CD14-positive monocyte (primary cell): Measurements from ENCODE around the gene CCNK. TPM values are rescaled to one million over a fixed set of nuclear protein-coding genes. Genes with fewer than 3 reads are reported as not detected.
A peak's percentile ranks its signal among the peaks of the same experiment; 100 is the strongest.

Experiments used
- DNase-seq, 3 donors: peaks; one replicate each; pipeline ENCODE4 v3.0.0-alpha.2; 2011 to 2022
- H2AFZ ChIP-seq: 2 replicates; pipeline ENCODE4 v1.6.0; 2012; ENCODE audit warnings: mild to moderate bottlenecking, low read depth, low read length, inconsistent platforms; ENCODE audit not compliant: insufficient read depth, poor library complexity, severe bottlenecking
- H3K27ac ChIP-seq, 2 donors: 1 replicate in 1 of 2; 2 replicates in 1 of 2; pipeline ENCODE4 v1.5.1; 2012 to 2013; ENCODE audit warnings: low read length in 2 of 2, control low read depth in 1 of 2, inconsistent platforms in 1 of 2, low read depth in 1 of 2, mild to moderate bottlenecking in 1 of 2
- H3K27me3 ChIP-seq, 2 donors: one replicate each; pipeline versions ENCODE4 v1.6.0 to v1.6.1; 2011 to 2013; ENCODE audit warnings: low read length in 2 of 2; ENCODE audit not compliant: control insufficient read depth in 2 of 2, insufficient read depth in 2 of 2
- H3K36me3 ChIP-seq, 2 donors: replicated peaks in 1 of 2; 1 replicate in 1 of 2; 2 replicates in 1 of 2; pipeline versions ENCODE4 v1.5.1 to v1.6.1; 2012 to 2013; ENCODE audit warnings: low read length in 2 of 2, control low read depth in 1 of 2, inconsistent platforms in 1 of 2, mild to moderate bottlenecking in 1 of 2; ENCODE audit not compliant: insufficient read depth in 2 of 2, control insufficient read depth in 1 of 2
- H3K4me1 ChIP-seq, 2 donors: 1 replicate in 1 of 2; 2 replicates in 1 of 2; pipeline versions ENCODE4 v1.5.1 to v1.6.1; 2012 to 2013; ENCODE audit warnings: low read length in 2 of 2, control low read depth in 1 of 2, inconsistent platforms in 1 of 2, mild to moderate bottlenecking in 1 of 2, moderate library complexity in 1 of 2; ENCODE audit not compliant: insufficient read depth in 2 of 2, control insufficient read depth in 1 of 2
- H3K4me2 ChIP-seq: replicated peaks from 2 replicates; pipeline ENCODE3; 2012; ENCODE audit warnings: low read length, moderate library complexity, mild to moderate bottlenecking; ENCODE audit not compliant: poor library complexity, severe bottlenecking; ENCODE audit errors: extremely low read depth
- H3K4me3 ChIP-seq, 3 experiments: fragments of 200-600 bp in 1 of 3; sonication (generic) in 1 of 3; replicated peaks in 1 of 3; 1 replicate in 2 of 3; 2 replicates in 1 of 3; pipeline ENCODE4 v1.5.1; 2011 to 2013; ENCODE audit warnings: low read length in 3 of 3, mild to moderate bottlenecking in 3 of 3, control low read depth in 2 of 3, low read depth in 2 of 3, inconsistent platforms in 1 of 3, moderate library complexity in 1 of 3
- H3K79me2 ChIP-seq: 2 replicates; pipeline ENCODE4 v1.6.0; 2012; ENCODE audit warnings: mild to moderate bottlenecking, control low read depth, inconsistent platforms, low read length, moderate library complexity; ENCODE audit not compliant: insufficient read depth
- H3K9ac ChIP-seq: 2 replicates; pipeline ENCODE4 v1.6.0; 2017; ENCODE audit warnings: low read length, mild to moderate bottlenecking; ENCODE audit not compliant: insufficient read depth, poor library complexity, severe bottlenecking
- H3K9me3 ChIP-seq, 2 donors: replicated peaks in 1 of 2; 1 replicate in 1 of 2; 2 replicates in 1 of 2; pipeline versions ENCODE4 v1.5.1 to v1.6.1; 2012 to 2013; ENCODE audit warnings: low read length in 2 of 2, control low read depth in 1 of 2; ENCODE audit not compliant: control insufficient read depth in 1 of 2, insufficient read depth in 1 of 2
- H4K20me1 ChIP-seq: 2 replicates; pipeline ENCODE4 v1.6.0; 2012; ENCODE audit warnings: mild to moderate bottlenecking, low read length, control low read depth, moderate library complexity; ENCODE audit not compliant: insufficient read depth
- H3K27ac Mint-ChIP-seq, 7 donors: one replicate each; pipeline ENCODE4 v1.8.0; 2020; ENCODE audit warnings: mild to moderate bottlenecking in 7 of 7, mixed read lengths in 7 of 7, moderate library complexity in 6 of 7, inconsistent platforms in 2 of 7
- H3K27me3 Mint-ChIP-seq, 3 donors: one replicate each; pipeline ENCODE4 v1.8.0; 2021 to 2022; ENCODE audit warnings: low read depth in 3 of 3, mild to moderate bottlenecking in 3 of 3, mixed read lengths in 3 of 3, moderate library complexity in 3 of 3, inconsistent platforms in 1 of 3
- H3K36me3 Mint-ChIP-seq, 2 donors: one replicate each; pipeline ENCODE4 v1.8.0; 2020; ENCODE audit warnings: mixed read lengths in 2 of 2, inconsistent platforms in 1 of 2, mild to moderate bottlenecking in 1 of 2
- H3K4me1 Mint-ChIP-seq: one replicate; pipeline ENCODE4 v1.8.0; 2020; ENCODE audit warnings: mild to moderate bottlenecking, mixed read lengths
- H3K4me3 Mint-ChIP-seq, 2 donors: one replicate each; pipeline ENCODE4 v1.8.0; 2020; ENCODE audit warnings: mild to moderate bottlenecking in 2 of 2, mixed read lengths in 2 of 2, moderate library complexity in 1 of 2
- H3K9me3 Mint-ChIP-seq, 7 donors: one replicate each; pipeline ENCODE4 v1.8.0; 2020 to 2022; ENCODE audit warnings: mixed read lengths in 7 of 7, mild to moderate bottlenecking in 6 of 7, moderate library complexity in 6 of 7, inconsistent platforms in 2 of 7
- CTCF ChIP-seq: fragments of 200-600 bp; IDR thresholded peaks from one replicate; pipeline ENCODE4 v1.8.0; 2022; ENCODE audit warnings: antibody characterized with exemption, mild to moderate bottlenecking
- WGBS: methylation state at CpG from one replicate; pipeline ENCODE4 v1.1.5; 2013; ENCODE audit warnings: missing lambda C conversion rate; ENCODE audit not compliant: insufficient coverage; 5-methylcytosine and 5-hydroxymethylcytosine counted together
- intact Hi-C, 2 donors: fragments of 100-400 bp; cut with micrococcal nuclease; formaldehyde crosslinking; loops; one replicate each; pipeline versions ENCODE4 v1.15.0 to v1.15.1; 2023
- polyA plus RNA-seq, 3 donors: library from polyadenylated mRNA; depleted of rRNA in 1 of 3; unstranded in 2 of 3; stranded (reverse) in 1 of 3; fragments of 300-500 nt in 2 of 3; fragments of >200 nt in 1 of 3; fragmentation: Illumina TruSeq in 2 of 3; gene quantifications; 1 replicate in 2 of 3; 2 replicates in 1 of 3; pipeline ENCODE4 v1.2.3, GENCODE V29; 2012 to 2021

CCNK gene
- polyA plus RNA-seq, 3 donors: 7.7 to 21.5 (median 14.7) TPM

GRCh38 chr14:99538733-99539132 lies 57.5 kb downstream of the CCNK start:
- H3K4me1 ChIP-seq: no peaks in the 10 kb centered on the region
- TF ChIP-seq CTCF: no peak
- no peaks in the 10 kb centered on the region for H3K9me3 ChIP-seq
- Mint-ChIP-seq H3K36me3 (no peaks in the 10 kb centered on the region), H3K4me1 (no peaks in the 10 kb centered on the region), H3K9me3 (no peaks in the 10 kb centered on the region), H3K4me3 (no peak overlapping the region), H3K27me3 (peaks cover 3 to 9% (median 6%) of the 10 kb centered on the region in 3 donors), H3K27ac (peak overlapping the region in 1 of 7 donors; percentile 17)
- H3K36me3 ChIP-seq: no peaks in the 10 kb centered on the region
- H2AFZ ChIP-seq: no peak overlapping the region
- H4K20me1 ChIP-seq: no peaks in the 10 kb centered on the region
- H3K9ac ChIP-seq: no peak overlapping the region
- H3K27me3 ChIP-seq: no peaks in the 10 kb centered on the region
- intact Hi-C loops: no loop called here
- H3K79me2 ChIP-seq: no peaks in the 10 kb centered on the region
- no peak overlapping the region for H3K4me2 ChIP-seq
- H3K4me3 ChIP-seq: no peak overlapping the region
- WGBS: 85% methylated on average over 5 of the region's 5 CpGs
- no peak for DNase-seq
- no peak overlapping the region for H3K27ac ChIP-seq

- DNase-seq: no peak
- Histone ChIP-seq H3K27ac (no peak overlapping the region), H2AFZ (no peak overlapping the region), H3K27me3 (no peaks in the 10 kb centered on the region), H3K36me3 (no peaks in the 10 kb centered on the region), H3K9me3 (no peaks in the 10 kb centered on the region), H3K79me2 (no peaks in the 10 kb centered on the region), H4K20me1 (no peaks in the 10 kb centered on the region), H3K4me1 (no peaks in the 10 kb centered on the region), H3K4me2 (no peak overlapping the region), H3K4me3 (no peak overlapping the region), H3K9ac (no peak overlapping the region)
- peaks cover 3 to 9% (median 6%) of the 10 kb centered on the region in 3 donors for H3K27me3 Mint-ChIP-seq
- no peak for TF ChIP-seq CTCF
- H3K9me3 Mint-ChIP-seq: no peaks in the 10 kb centered on the region
- no peaks in the 10 kb centered on the region for H3K4me1 Mint-ChIP-seq
- 7% methylated on average over 5 of the region's 9 CpGs for WGBS
- no peak overlapping the region for H3K27ac Mint-ChIP-seq
- H3K4me3 Mint-ChIP-seq: no peak overlapping the region
- no peaks in the 10 kb centered on the region for H3K36me3 Mint-ChIP-seq
- intact Hi-C loops: no loop called here
Measured at GRCh38 chr14:99539491-99539890, 58.3 kb downstream of the CCNK start.
